ENCODE results near the gene TFDP1. TPM values are rescaled to one million over a fixed set of nuclear protein-coding genes. Genes with fewer than 3 reads are reported as not detected.
A peak's percentile ranks its signal among the peaks of the same experiment; 100 is the strongest.

The TFDP1 gene
- total and polyA plus RNA-seq, 2 donors (not counting 1 experiment from before 2014, with no cell fraction given) = 44.8 to 115 TPM

- no peaks in the 10 kb centered on the region for H3K4me1 ChIP-seq (ENCODE audit: control insufficient read depth, extremely low read depth, insufficient read depth, low read length)
- H3K36me3 ChIP-seq (ENCODE audit: control insufficient read depth, insufficient read depth, low read length) = peaks cover 10% of the 10 kb centered on the region
- no peak for DNase-seq (ENCODE audit: low read depth in 2 of 2)
- H4K20me1 ChIP-seq (ENCODE audit: control insufficient read depth, extremely low read depth, insufficient read depth, low read length) = no peaks in the 10 kb centered on the region
- H3K27me3 ChIP-seq (ENCODE audit: control insufficient read depth, insufficient read depth, low read length) = no peaks in the 10 kb centered on the region
- no peak overlapping the region for H3K4me3 ChIP-seq (replicated peaks in 1 of 4; ENCODE audit: control extremely low read depth in 1 of 4, insufficient read depth in 1 of 4, low read depth in 3 of 4, low read length in 4 of 4)
- H2AFZ ChIP-seq (ENCODE audit: low read length) = no peak overlapping the region
- no peaks in the 10 kb centered on the region for H3K79me2 ChIP-seq (ENCODE audit: control insufficient read depth, insufficient read depth, low read length)
- no peak overlapping the region for H3K9ac ChIP-seq (ENCODE audit: insufficient read depth, low read length)
- H3K27ac ChIP-seq (ENCODE audit: insufficient read depth, low read length) = no peak overlapping the region
- TF ChIP-seq EZH2 (IDR thresholded peaks at IDR 0.05; ENCODE audit: low read length, missing control alignments) (no peak), CTCF (conservative IDR thresholded peaks at IDR 0.05 in 1 of 2, IDR thresholded peaks at IDR 0.05 in 1 of 2; ENCODE audit: low read depth in 1 of 2, low read length in 2 of 2) (no peak)
- no peaks in the 10 kb centered on the region for H3K9me3 ChIP-seq (ENCODE audit: control insufficient read depth, insufficient read depth, low read depth, low read length)
- no peak overlapping the region for H3K4me2 ChIP-seq (ENCODE audit: extremely low read depth, insufficient read depth, low read length)
Measured at GRCh38 chr13:113642563-113642962, 58.0 kb downstream of the TFDP1 start.

GRCh38 chr13:113643593-113643992, 59.0 kb downstream of the TFDP1 start:
- H3K27me3 ChIP-seq (ENCODE audit: control insufficient read depth, insufficient read depth, low read length) = no peaks in the 10 kb centered on the region
- H4K20me1 ChIP-seq (ENCODE audit: control insufficient read depth, extremely low read depth, insufficient read depth, low read length) = no peaks in the 10 kb centered on the region
- H3K79me2 ChIP-seq (ENCODE audit: control insufficient read depth, insufficient read depth, low read length) = no peaks in the 10 kb centered on the region
- H3K4me2 ChIP-seq (ENCODE audit: extremely low read depth, insufficient read depth, low read length) = no peak overlapping the region
- no peak for TF ChIP-seq EZH2 (IDR thresholded peaks at IDR 0.05; ENCODE audit: low read length, missing control alignments)
- TF ChIP-seq CTCF (conservative IDR thresholded peaks at IDR 0.05 in 1 of 2, IDR thresholded peaks at IDR 0.05 in 1 of 2; ENCODE audit: low read depth in 1 of 2, low read length in 2 of 2) = no peak
- H3K27ac ChIP-seq (ENCODE audit: insufficient read depth, low read length) = no peak overlapping the region
- H3K4me3 ChIP-seq (replicated peaks in 1 of 4; ENCODE audit: control extremely low read depth in 1 of 4, insufficient read depth in 1 of 4, low read depth in 3 of 4, low read length in 4 of 4) = no peak overlapping the region
- no peak overlapping the region for H3K9ac ChIP-seq (ENCODE audit: insufficient read depth, low read length)
- H3K36me3 ChIP-seq (ENCODE audit: control insufficient read depth, insufficient read depth, low read length) = peaks cover 5% of the 10 kb centered on the region
- peak in 1 of 2 donors; percentile 91 for DNase-seq (ENCODE audit: low read depth in 2 of 2)
- H2AFZ ChIP-seq (ENCODE audit: low read length) = no peak overlapping the region
- no peaks in the 10 kb centered on the region for H3K9me3 ChIP-seq (ENCODE audit: control insufficient read depth, insufficient read depth, low read depth, low read length)
- H3K4me1 ChIP-seq (ENCODE audit: control insufficient read depth, extremely low read depth, insufficient read depth, low read length) = no peaks in the 10 kb centered on the region

DNA sequence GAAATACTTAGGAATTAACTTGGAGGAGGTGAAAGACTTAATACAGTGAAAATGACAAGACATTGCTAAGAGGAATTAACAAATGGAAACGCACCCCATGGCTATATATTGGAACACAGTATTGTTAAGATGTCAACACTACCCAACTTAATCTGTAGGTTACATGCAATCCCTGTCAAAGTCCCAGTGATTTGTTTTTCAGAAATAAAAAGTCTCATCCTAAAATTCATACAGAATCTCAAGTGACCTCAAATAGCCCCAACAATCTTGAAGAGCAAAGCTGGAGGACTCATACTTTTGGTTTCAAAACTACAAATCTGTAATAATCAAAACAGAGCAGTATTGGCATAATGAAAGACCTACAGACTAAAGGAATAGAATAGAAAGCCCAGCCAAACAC, 60.2 kb downstream of the TFDP1 start:
- Histone ChIP-seq H4K20me1 (ENCODE audit: control insufficient read depth, extremely low read depth, insufficient read depth, low read length) (no peaks in the 10 kb centered on the region), H3K4me2 (ENCODE audit: extremely low read depth, insufficient read depth, low read length) (no peak overlapping the region), H3K79me2 (ENCODE audit: control insufficient read depth, insufficient read depth, low read length) (no peaks in the 10 kb centered on the region), H3K4me1 (ENCODE audit: control insufficient read depth, extremely low read depth, insufficient read depth, low read length) (no peaks in the 10 kb centered on the region), H3K9ac (ENCODE audit: insufficient read depth, low read length) (no peak overlapping the region), H3K4me3 (replicated peaks in 1 of 4; ENCODE audit: control extremely low read depth in 1 of 4, insufficient read depth in 1 of 4, low read depth in 3 of 4, low read length in 4 of 4) (no peak overlapping the region), H3K27me3 (ENCODE audit: control insufficient read depth, insufficient read depth, low read length) (no peaks in the 10 kb centered on the region), H3K9me3 (ENCODE audit: control insufficient read depth, insufficient read depth, low read depth, low read length) (no peaks in the 10 kb centered on the region), H3K27ac (ENCODE audit: insufficient read depth, low read length) (no peak overlapping the region), H3K36me3 (ENCODE audit: control insufficient read depth, insufficient read depth, low read length) (peaks cover 4% of the 10 kb centered on the region), H2AFZ (ENCODE audit: low read length) (no peak overlapping the region)
- no peak for TF ChIP-seq CTCF (conservative IDR thresholded peaks at IDR 0.05 in 1 of 2, IDR thresholded peaks at IDR 0.05 in 1 of 2; ENCODE audit: low read depth in 1 of 2, low read length in 2 of 2)
- DNase-seq (ENCODE audit: low read depth in 2 of 2) = no peak

All from fibroblast of lung (primary cell).